GM06990 (cell line): ENCODE data around the gene SLC37A2.

ENCODE experiments used
- DNase-seq: peaks from one replicate; pipeline ENCODE4 v3.0.0-alpha.2; 2011; ENCODE audit not compliant: insufficient read length; ENCODE audit errors: extremely low read depth
- H3K27me3 ChIP-seq: replicated peaks from 2 replicates; pipeline ENCODE4 v1.6.0; 2011; ENCODE audit warnings: low read length; ENCODE audit not compliant: control insufficient read depth, insufficient read depth
- H3K36me3 ChIP-seq: 2 replicates; pipeline ENCODE4 v1.5.1; 2011; ENCODE audit warnings: low read length; ENCODE audit not compliant: control insufficient read depth, insufficient read depth
- H3K4me3 ChIP-seq: replicated peaks from 2 replicates; pipeline ENCODE4 v1.5.1; 2011; ENCODE audit warnings: low read depth, mild to moderate bottlenecking, control low read depth, low read length
- TF ChIP-seq, protein P1 (sequence below): IDR thresholded peaks from 2 replicates; pipeline ENCODE4 v1.5.1; 2011; ENCODE audit warnings: low read length, control low read depth, mild to moderate bottlenecking, inconsistent platforms; ENCODE audit not compliant: insufficient read depth, poor library complexity, severe bottlenecking

Gene SLC37A2

DNA sequence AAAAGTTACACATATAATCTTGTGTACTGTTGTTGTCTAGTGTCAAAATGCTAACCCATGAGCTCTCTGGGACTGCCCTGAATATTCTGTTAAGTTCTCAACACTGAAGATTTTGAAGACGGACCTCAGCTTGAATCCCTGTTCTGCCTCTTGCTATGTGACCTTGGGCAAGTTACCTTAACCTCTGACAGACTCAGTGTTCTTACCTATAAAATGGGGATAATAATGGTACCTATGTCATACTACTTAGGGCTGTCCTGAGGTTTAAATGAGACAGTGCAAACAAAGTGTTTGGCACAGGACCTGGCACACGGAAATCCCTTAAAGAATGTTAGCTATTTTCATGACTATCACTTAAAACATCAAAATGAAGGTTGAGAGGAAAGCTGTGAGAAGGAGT is 37.0 kb downstream of the SLC37A2 start:
- peaks cover 2% of the 10 kb centered on the region for H3K36me3 ChIP-seq

DNA sequence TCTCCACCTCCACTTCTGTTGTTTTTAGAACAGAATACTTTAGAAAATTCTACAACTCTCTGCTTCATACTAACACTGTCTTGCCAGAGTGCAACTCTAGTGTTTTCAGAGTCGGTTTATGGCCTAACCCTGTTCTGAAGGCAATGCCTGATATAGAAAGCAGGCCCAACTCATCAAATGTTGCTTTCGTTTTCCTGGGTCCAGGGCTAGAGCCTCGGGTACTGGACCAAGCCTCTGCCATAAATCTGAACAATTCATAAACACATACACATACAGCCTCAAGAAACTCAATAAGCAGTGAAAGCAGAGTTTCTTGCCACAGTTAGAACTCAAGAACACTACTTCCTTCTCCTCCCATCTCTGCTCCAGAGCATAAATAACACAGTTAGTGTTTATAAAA is 38.5 kb downstream of the SLC37A2 start:
- Histone ChIP-seq H3K4me3 (no peak overlapping the region), H3K36me3 (peaks cover 2% of the 10 kb centered on the region), H3K27me3 (no peaks in the 10 kb centered on the region)
- no peak for DNase-seq
- TF ChIP-seq, protein P1, sequence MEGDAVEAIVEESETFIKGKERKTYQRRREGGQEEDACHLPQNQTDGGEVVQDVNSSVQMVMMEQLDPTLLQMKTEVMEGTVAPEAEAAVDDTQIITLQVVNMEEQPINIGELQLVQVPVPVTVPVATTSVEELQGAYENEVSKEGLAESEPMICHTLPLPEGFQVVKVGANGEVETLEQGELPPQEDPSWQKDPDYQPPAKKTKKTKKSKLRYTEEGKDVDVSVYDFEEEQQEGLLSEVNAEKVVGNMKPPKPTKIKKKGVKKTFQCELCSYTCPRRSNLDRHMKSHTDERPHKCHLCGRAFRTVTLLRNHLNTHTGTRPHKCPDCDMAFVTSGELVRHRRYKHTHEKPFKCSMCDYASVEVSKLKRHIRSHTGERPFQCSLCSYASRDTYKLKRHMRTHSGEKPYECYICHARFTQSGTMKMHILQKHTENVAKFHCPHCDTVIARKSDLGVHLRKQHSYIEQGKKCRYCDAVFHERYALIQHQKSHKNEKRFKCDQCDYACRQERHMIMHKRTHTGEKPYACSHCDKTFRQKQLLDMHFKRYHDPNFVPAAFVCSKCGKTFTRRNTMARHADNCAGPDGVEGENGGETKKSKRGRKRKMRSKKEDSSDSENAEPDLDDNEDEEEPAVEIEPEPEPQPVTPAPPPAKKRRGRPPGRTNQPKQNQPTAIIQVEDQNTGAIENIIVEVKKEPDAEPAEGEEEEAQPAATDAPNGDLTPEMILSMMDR = no peak

More for the DNA sequence above, 37.0 kb downstream of the SLC37A2 start:
- Histone ChIP-seq H3K27me3 (no peaks in the 10 kb centered on the region), H3K4me3 (no peak overlapping the region)
- no peak for DNase-seq
- TF ChIP-seq, protein P1 = no peak

- TF ChIP-seq, protein P1 = no peak
- Histone ChIP-seq H3K4me3 (no peak overlapping the region), H3K27me3 (no peaks in the 10 kb centered on the region), H3K36me3 (peaks cover 2% of the 10 kb centered on the region)
- DNase-seq = no peak
Observed at GRCh38 chr11:125102025-125102424, 38.9 kb downstream of the SLC37A2 start.

- TF ChIP-seq, protein P1 = no peak
- Histone ChIP-seq H3K4me3 (no peak overlapping the region), H3K27me3 (no peaks in the 10 kb centered on the region), H3K36me3 (peaks cover 2% of the 10 kb centered on the region)
- no peak for DNase-seq
Observed at GRCh38 chr11:125102510-125102909, 39.4 kb downstream of the SLC37A2 start.

GRCh38 chr11:125105926-125106325 is 42.8 kb downstream of the SLC37A2 start:
- TF ChIP-seq, protein P1 = no peak
- Histone ChIP-seq H3K27me3 (no peaks in the 10 kb centered on the region), H3K36me3 (no peaks in the 10 kb centered on the region), H3K4me3 (no peak overlapping the region)
- DNase-seq = no peak

- Histone ChIP-seq H3K27me3 (no peaks in the 10 kb centered on the region), H3K36me3 (no peaks in the 10 kb centered on the region), H3K4me3 (no peak overlapping the region)
- DNase-seq = no peak
- TF ChIP-seq, protein P1 = no peak
Observed at GRCh38 chr11:125108469-125108868, 45.4 kb downstream of the SLC37A2 start.
